Karpas-422 (cell line): ENCODE data around the gene IGFBP7. TPM values are rescaled to one million over a fixed set of nuclear protein-coding genes. Genes with fewer than 3 reads are reported as not detected.
"Not testable (repeated sequence)": the region's sequence is repeated elsewhere in the genome, so short reads cannot be mapped to it uniquely, and the experiment has no call there.

ENCODE experiments used
- DNase-seq: peaks from one replicate; pipeline ENCODE4 v3.0.0-alpha.2; 2015
- H2AFZ ChIP-seq: fragments of 200-600 bp; sonication (generic); 2 replicates; pipeline ENCODE4 v1.6.1; 2014; ENCODE audit warnings: antibody characterized with exemption, low read length, mixed read lengths
- H3K27ac ChIP-seq: fragments of 200-600 bp; sonication (generic); 2 replicates; pipeline ENCODE4 v1.5.1; 2014; ENCODE audit warnings: mild to moderate bottlenecking, low read length, moderate library complexity
- H3K27me3 ChIP-seq: fragments of 200-600 bp; sonication (generic); 2 replicates; pipeline ENCODE4 v1.6.1; 2014; ENCODE audit warnings: low read length, mixed read lengths
- H3K36me3 ChIP-seq: fragments of 200-600 bp; sonication (generic); 2 replicates; pipeline ENCODE4 v1.6.1; 2014; ENCODE audit warnings: low read length, mixed read lengths; ENCODE audit not compliant: insufficient read depth
- H3K4me1 ChIP-seq: fragments of 200-600 bp; sonication (generic); 2 replicates; pipeline ENCODE4 v1.6.1; 2014; ENCODE audit warnings: mild to moderate bottlenecking, low read length, mixed read lengths
- H3K4me2 ChIP-seq: fragments of 200-600 bp; sonication (generic); 2 replicates; pipeline ENCODE4 v1.6.1; 2014; ENCODE audit warnings: low read length, low read depth, mild to moderate bottlenecking; ENCODE audit not compliant: poor library complexity, severe bottlenecking
- H3K4me3 ChIP-seq: fragments of 200-600 bp; sonication (generic); 2 replicates; pipeline ENCODE4 v1.5.1; 2014; ENCODE audit warnings: mild to moderate bottlenecking, antibody characterized with exemption, low read length, mixed read lengths
- H3K79me2 ChIP-seq: fragments of 200-600 bp; sonication (generic); 2 replicates; pipeline ENCODE4 v1.6.1; 2014; ENCODE audit warnings: mild to moderate bottlenecking, low read length, mixed read lengths
- H3K9ac ChIP-seq: fragments of 200-600 bp; sonication (generic); 2 replicates; pipeline ENCODE4 v1.6.0; 2014; ENCODE audit warnings: low read length
- H3K9me2 ChIP-seq: fragments of 200-600 bp; sonication (generic), shearing (Covaris generic); replicated peaks from 2 replicates; pipeline ENCODE4 v1.6.0; 2014; ENCODE audit warnings: mild to moderate bottlenecking, low read length, moderate library complexity; ENCODE audit not compliant: insufficient read depth
- H3K9me3 ChIP-seq: fragments of 300-700, 200-600 bp; sonication (generic); 2 replicates; pipeline ENCODE4 v1.6.1; 2014; ENCODE audit warnings: low read length, mixed read lengths
- H4K20me1 ChIP-seq: fragments of 200-600 bp; sonication (generic); 2 replicates; pipeline ENCODE4 v1.6.1; 2014; ENCODE audit warnings: mild to moderate bottlenecking, antibody characterized with exemption, low read length, low read depth; ENCODE audit not compliant: insufficient read depth
- total RNA-seq: library from RNA; depleted of rRNA; stranded (reverse); fragments of >200 nt; shearing (Covaris generic); gene quantifications from 2 replicates; pipeline ENCODE4 v1.2.3, GENCODE V29; 2014; ENCODE audit warnings: low replicate concordance

IGFBP7 gene
- total RNA-seq, 1 experiment from 2014 or later, result not detected

GRCh38 chr4:57060717-57061067, 49.5 kb downstream of the IGFBP7 start:
- not testable (repeated sequence) for H3K4me1 ChIP-seq

GRCh38 chr4:57059890-57060716, 50.1 kb downstream of the IGFBP7 start:
- H4K20me1 ChIP-seq, result no peaks in the 10 kb centered on the region
- no peak overlapping the region for H3K27ac ChIP-seq
- no peaks in the 10 kb centered on the region for H3K36me3 ChIP-seq
- no peak overlapping the region for H3K4me2 ChIP-seq
- DNase-seq, result no peak
- no peaks in the 10 kb centered on the region for H3K9me3 ChIP-seq
- no peaks in the 10 kb centered on the region for H3K9me2 ChIP-seq
- H3K27me3 ChIP-seq, result no peaks in the 10 kb centered on the region
- no peaks in the 10 kb centered on the region for H3K4me1 ChIP-seq
- no peak overlapping the region for H3K9ac ChIP-seq
- no peak overlapping the region for H2AFZ ChIP-seq
- H3K79me2 ChIP-seq, result no peaks in the 10 kb centered on the region
- no peak overlapping the region for H3K4me3 ChIP-seq

More at GRCh38 chr4:57060717-57061067, 49.5 kb downstream of the IGFBP7 start:
- not testable (repeated sequence) for H4K20me1 ChIP-seq, H3K4me2 ChIP-seq, H3K79me2 ChIP-seq, H3K27me3 ChIP-seq, H3K9me3 ChIP-seq, DNase-seq, H3K9ac ChIP-seq, H2AFZ ChIP-seq, H3K9me2 ChIP-seq, H3K4me3 ChIP-seq, H3K27ac ChIP-seq, H3K36me3 ChIP-seq

- no peak for DNase-seq
- Histone ChIP-seq H3K9me3 (no peaks in the 10 kb centered on the region), H3K9ac (no peak overlapping the region), H2AFZ (no peak overlapping the region), H3K4me1 (no peaks in the 10 kb centered on the region), H4K20me1 (no peaks in the 10 kb centered on the region), H3K4me2 (no peak overlapping the region), H3K27ac (no peak overlapping the region), H3K4me3 (no peak overlapping the region), H3K36me3 (no peaks in the 10 kb centered on the region), H3K9me2 (no peaks in the 10 kb centered on the region), H3K79me2 (no peaks in the 10 kb centered on the region), H3K27me3 (no peaks in the 10 kb centered on the region)
Measured at GRCh38 chr4:57055886-57056285, 54.3 kb downstream of the IGFBP7 start.

GRCh38 chr4:57053508-57053907, 56.7 kb downstream of the IGFBP7 start:
- H4K20me1 ChIP-seq, result no peaks in the 10 kb centered on the region
- H3K4me3 ChIP-seq, result no peak overlapping the region
- H3K9me2 ChIP-seq, result no peaks in the 10 kb centered on the region
- H3K27ac ChIP-seq, result no peak overlapping the region
- no peak overlapping the region for H3K9ac ChIP-seq
- H3K4me2 ChIP-seq, result no peak overlapping the region
- H3K36me3 ChIP-seq, result no peaks in the 10 kb centered on the region
- no peaks in the 10 kb centered on the region for H3K4me1 ChIP-seq
- no peaks in the 10 kb centered on the region for H3K79me2 ChIP-seq
- DNase-seq, result no peak
- no peaks in the 10 kb centered on the region for H3K9me3 ChIP-seq
- no peak overlapping the region for H2AFZ ChIP-seq
- H3K27me3 ChIP-seq, result no peaks in the 10 kb centered on the region

- H3K27me3 ChIP-seq, result no peaks in the 10 kb centered on the region
- H2AFZ ChIP-seq, result no peak overlapping the region
- no peaks in the 10 kb centered on the region for H3K4me1 ChIP-seq
- no peaks in the 10 kb centered on the region for H3K9me3 ChIP-seq
- H4K20me1 ChIP-seq, result no peaks in the 10 kb centered on the region
- DNase-seq, result no peak
- H3K4me2 ChIP-seq, result no peak overlapping the region
- H3K9ac ChIP-seq, result no peak overlapping the region
- no peak overlapping the region for H3K27ac ChIP-seq
- no peaks in the 10 kb centered on the region for H3K36me3 ChIP-seq
- H3K79me2 ChIP-seq, result no peaks in the 10 kb centered on the region
- H3K9me2 ChIP-seq, result no peaks in the 10 kb centered on the region
- H3K4me3 ChIP-seq, result no peak overlapping the region
Measured at GRCh38 chr4:57051524-57051923, 58.7 kb downstream of the IGFBP7 start.

- Histone ChIP-seq H3K27ac (no peak overlapping the region), H3K27me3 (no peaks in the 10 kb centered on the region), H3K4me2 (no peak overlapping the region), H3K79me2 (no peaks in the 10 kb centered on the region), H3K36me3 (no peaks in the 10 kb centered on the region), H3K9me3 (no peaks in the 10 kb centered on the region), H3K4me1 (no peaks in the 10 kb centered on the region), H4K20me1 (no peaks in the 10 kb centered on the region), H2AFZ (no peak overlapping the region), H3K4me3 (no peak overlapping the region), H3K9ac (no peak overlapping the region), H3K9me2 (no peaks in the 10 kb centered on the region)
- no peak for DNase-seq
Measured at GRCh38 chr4:57051095-57051494, 59.1 kb downstream of the IGFBP7 start.

GRCh38 chr4:57048590-57049304, 61.4 kb downstream of the IGFBP7 start:
- Histone ChIP-seq H2AFZ (no peak overlapping the region), H4K20me1 (no peaks in the 10 kb centered on the region), H3K9ac (no peak overlapping the region), H3K79me2 (no peaks in the 10 kb centered on the region), H3K4me1 (no peaks in the 10 kb centered on the region), H3K36me3 (no peaks in the 10 kb centered on the region), H3K27ac (no peak overlapping the region), H3K4me3 (no peak overlapping the region), H3K9me3 (no peaks in the 10 kb centered on the region), H3K4me2 (no peak overlapping the region), H3K9me2 (no peaks in the 10 kb centered on the region), H3K27me3 (no peaks in the 10 kb centered on the region)
- no peak for DNase-seq

- not testable (repeated sequence) for H3K9ac ChIP-seq, H3K9me2 ChIP-seq, H4K20me1 ChIP-seq, H3K79me2 ChIP-seq, H3K36me3 ChIP-seq, DNase-seq, H3K4me3 ChIP-seq, H3K27ac ChIP-seq, H2AFZ ChIP-seq, H3K27me3 ChIP-seq, H3K4me1 ChIP-seq, H3K4me2 ChIP-seq, H3K9me3 ChIP-seq
Measured at GRCh38 chr4:57047046-57047445, 63.1 kb downstream of the IGFBP7 start.
